Gastrocnemius medialis (tissue), 4 donors: ENCODE results near the gene MGME1. TPM values are rescaled to one million over a fixed set of nuclear protein-coding genes. Genes with fewer than 3 reads are reported as not detected.

Source experiments
- ATAC-seq, 2 donors: fragments of 150-250 bp; one replicate each; pipeline ENCODE4 v1.9.1; 2016
- DNase-seq, 2 donors: peaks; one replicate each; pipeline ENCODE4 v3.0.0-alpha.2; 2019
- H3K27ac ChIP-seq, 4 donors: fragments of 200-600 bp; sonication (generic); 1 replicate in 1 of 4; 2 replicates in 3 of 4; pipeline ENCODE4 v1.5.1; 2016 to 2018; ENCODE audit warnings: mild to moderate bottlenecking in 2 of 4, moderate library complexity in 1 of 4
- H3K27me3 ChIP-seq, 3 donors: fragments of 200-600 bp; sonication (generic) in 2 of 3; 1 replicate in 1 of 3; 2 replicates in 2 of 3; pipeline versions ENCODE4 v1.5.1 to v1.6.0; 2016 to 2019; ENCODE audit warnings: mild to moderate bottlenecking in 1 of 3, moderate library complexity in 1 of 3
- H3K36me3 ChIP-seq, 2 donors: fragments of 200-600 bp; sonication (generic) in 1 of 2; one replicate each; pipeline ENCODE4 v1.5.1; 2017 to 2018
- H3K4me1 ChIP-seq, 2 donors: fragments of 200-600 bp; sonication (generic) in 1 of 2; one replicate each; pipeline ENCODE4 v1.5.1; 2016 to 2017; ENCODE audit warnings: mild to moderate bottlenecking in 2 of 2
- H3K4me3 ChIP-seq, 4 donors: fragments of 200-600 bp; sonication (generic) in 3 of 4; 1 replicate in 1 of 4; 2 replicates in 3 of 4; pipeline ENCODE4 v1.5.1; 2016 to 2019; ENCODE audit warnings: mild to moderate bottlenecking in 2 of 4
- H3K9me3 ChIP-seq, 3 donors: fragments of 200-600 bp; sonication (generic) in 2 of 3; 1 replicate in 1 of 3; 2 replicates in 2 of 3; pipeline ENCODE4 v1.5.1; 2016 to 2019
- POLR2A ChIP-seq, 2 donors: fragments of 450-650 bp; IDR thresholded peaks; one replicate each; pipeline ENCODE4 v1.6.1; 2017; ENCODE audit warnings: antibody characterized with exemption in 2 of 2, mild to moderate bottlenecking in 2 of 2, moderate library complexity in 2 of 2
- in situ Hi-C, 4 donors: fragments of 200-750 bp; cut with MboI; loops; one replicate each; pipeline versions ENCODE4 v1.15.0 to v1.8.0; 2017; ENCODE audit warnings: low sequenced_read_pairs in 4 of 4
- intact Hi-C: fragments of 100-400 bp; cut with DNase I; formaldehyde crosslinking; loops from one replicate; pipeline ENCODE4 v1.15.1; 2023; ENCODE audit warnings: low total_unique reads
- total RNA-seq, 4 donors: library from RNA; depleted of rRNA; stranded (reverse); fragments of >200 nt; gene quantifications; one replicate each; pipeline versions ENCODE4 v1.1.0 to v1.2.3, GENCODE V29; 2016
- TF ChIP-seq, protein P1 (sequence below), 5 experiments: fragments of 450-650 bp in 3 of 5; fragments of 200-600 bp in 2 of 5; sonication (generic) in 2 of 5; IDR thresholded peaks in 4 of 5; conservative IDR thresholded peaks in 1 of 5; 1 replicate in 4 of 5; 2 replicates in 1 of 5; pipeline ENCODE4 v1.5.1; 2016 to 2019; ENCODE audit warnings: antibody characterized with exemption in 5 of 5, mild to moderate bottlenecking in 3 of 5, moderate library complexity in 3 of 5

Gene MGME1
- total RNA-seq, 4 donors from 2014 or later: 5.2 to 9.1 (median 7.2) TPM

DNA sequence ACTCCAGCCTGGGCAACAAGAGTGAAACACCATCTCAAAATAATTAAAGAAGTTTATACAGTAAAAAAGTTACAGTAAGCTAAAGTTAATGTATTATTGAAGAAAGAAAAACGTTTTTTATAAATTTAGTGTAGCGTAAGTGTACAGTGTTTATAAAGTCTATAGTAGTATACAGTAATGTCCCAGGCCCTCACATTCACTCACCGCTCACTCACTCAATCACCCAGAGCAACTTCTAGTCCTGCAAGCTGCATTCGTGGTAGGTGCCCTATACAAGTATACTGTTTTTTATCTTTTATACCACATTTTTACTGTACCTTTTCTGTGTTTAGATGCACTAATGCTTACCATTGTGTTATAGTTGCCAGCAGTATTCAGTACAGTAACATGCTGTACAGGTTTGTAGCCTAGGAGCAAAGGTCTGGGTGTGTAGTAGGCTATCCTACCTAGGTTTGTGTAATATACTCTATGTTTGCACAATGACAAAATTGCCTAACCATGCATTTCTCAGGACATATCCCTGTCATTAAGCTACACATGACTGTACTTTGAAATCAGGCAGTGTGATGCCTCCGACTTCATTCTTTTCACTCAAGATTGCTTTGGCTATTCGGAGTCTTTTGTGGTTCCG, 16.7 kb downstream of the MGME1 start:
- ATAC-seq: peak; percentile 90 to 99
- peaks cover 0 to 16% of the 10 kb centered on the region in 2 donors for H3K36me3 ChIP-seq
- TF ChIP-seq, protein P1, sequence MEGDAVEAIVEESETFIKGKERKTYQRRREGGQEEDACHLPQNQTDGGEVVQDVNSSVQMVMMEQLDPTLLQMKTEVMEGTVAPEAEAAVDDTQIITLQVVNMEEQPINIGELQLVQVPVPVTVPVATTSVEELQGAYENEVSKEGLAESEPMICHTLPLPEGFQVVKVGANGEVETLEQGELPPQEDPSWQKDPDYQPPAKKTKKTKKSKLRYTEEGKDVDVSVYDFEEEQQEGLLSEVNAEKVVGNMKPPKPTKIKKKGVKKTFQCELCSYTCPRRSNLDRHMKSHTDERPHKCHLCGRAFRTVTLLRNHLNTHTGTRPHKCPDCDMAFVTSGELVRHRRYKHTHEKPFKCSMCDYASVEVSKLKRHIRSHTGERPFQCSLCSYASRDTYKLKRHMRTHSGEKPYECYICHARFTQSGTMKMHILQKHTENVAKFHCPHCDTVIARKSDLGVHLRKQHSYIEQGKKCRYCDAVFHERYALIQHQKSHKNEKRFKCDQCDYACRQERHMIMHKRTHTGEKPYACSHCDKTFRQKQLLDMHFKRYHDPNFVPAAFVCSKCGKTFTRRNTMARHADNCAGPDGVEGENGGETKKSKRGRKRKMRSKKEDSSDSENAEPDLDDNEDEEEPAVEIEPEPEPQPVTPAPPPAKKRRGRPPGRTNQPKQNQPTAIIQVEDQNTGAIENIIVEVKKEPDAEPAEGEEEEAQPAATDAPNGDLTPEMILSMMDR (IDR thresholded peaks at IDR 0.05 in 4 of 5, conservative IDR thresholded peaks at IDR 0.05 in 1 of 5): no peak
- no peak for TF ChIP-seq POLR2A (IDR thresholded peaks at IDR 0.05)
- in situ Hi-C loops: no loop called here
- H3K4me1 ChIP-seq: no peaks in the 10 kb centered on the region
- H3K27ac ChIP-seq: no peak overlapping the region
- no peak for DNase-seq
- H3K4me3 ChIP-seq: no peak overlapping the region
- intact Hi-C loops: no loop called here
- no peaks in the 10 kb centered on the region for H3K27me3 ChIP-seq
- H3K9me3 ChIP-seq: no peaks in the 10 kb centered on the region

DNA sequence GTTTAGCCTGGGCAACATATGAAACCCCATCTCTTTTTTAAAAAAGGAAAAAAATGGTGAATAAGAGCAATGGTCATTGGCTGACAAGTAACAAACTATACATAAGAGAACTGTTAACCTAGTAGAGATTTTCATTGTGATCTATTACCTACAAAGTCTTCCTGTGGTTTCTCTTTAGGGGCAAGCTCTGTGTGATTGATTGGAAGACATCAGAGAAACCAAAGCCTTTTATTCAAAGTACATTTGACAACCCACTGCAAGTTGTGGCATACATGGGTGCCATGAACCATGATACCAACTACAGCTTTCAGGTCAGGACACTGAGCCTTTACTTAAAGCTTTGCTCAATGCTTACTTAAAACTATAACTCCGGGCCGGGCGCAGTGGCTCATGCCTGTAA, 19.2 kb downstream of the MGME1 start:
- TF ChIP-seq POLR2A (IDR thresholded peaks at IDR 0.05): no peak
- TF ChIP-seq, protein P1 (IDR thresholded peaks at IDR 0.05 in 4 of 5, conservative IDR thresholded peaks at IDR 0.05 in 1 of 5): no peak
- intact Hi-C loops: no loop called here

DNA sequence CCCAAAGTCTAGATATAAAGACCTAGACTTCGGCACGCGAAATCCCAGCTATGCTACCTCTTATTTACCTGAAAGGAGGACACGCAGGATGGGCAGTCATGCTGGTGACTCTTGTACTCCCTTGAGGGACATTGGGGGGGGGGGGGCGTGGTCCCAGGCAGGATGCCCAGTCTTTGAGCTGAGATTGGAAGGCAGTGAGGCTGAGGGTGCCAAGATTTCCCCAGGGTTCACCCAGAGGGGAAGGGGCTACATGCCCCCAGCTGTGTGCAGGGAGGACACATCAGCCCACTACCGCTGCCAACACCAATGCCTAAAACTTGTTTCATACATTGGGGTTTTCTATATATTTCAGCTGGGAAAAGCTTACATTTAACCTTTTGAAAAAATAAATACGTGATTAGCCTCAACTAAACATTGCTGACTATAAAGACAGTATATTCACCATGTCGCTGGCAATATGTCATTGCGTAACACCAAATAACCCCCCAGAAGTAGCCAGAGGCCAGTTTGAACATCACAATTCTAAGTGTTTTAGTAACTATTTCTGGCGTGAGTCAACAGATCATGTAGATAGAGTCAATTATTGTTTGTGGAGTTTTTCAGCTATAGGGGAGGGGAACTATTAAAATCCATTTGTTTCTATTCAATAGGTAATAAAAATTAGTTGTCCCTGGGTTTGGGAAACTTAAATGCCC, 21.6 kb downstream of the MGME1 start:
- H3K27ac ChIP-seq: no peak overlapping the region
- TF ChIP-seq, protein P1 (IDR thresholded peaks at IDR 0.05 in 4 of 5, conservative IDR thresholded peaks at IDR 0.05 in 1 of 5): no peak
- TF ChIP-seq POLR2A (IDR thresholded peaks at IDR 0.05): no peak
- peaks cover 0 to 19% of the 10 kb centered on the region in 2 donors for H3K36me3 ChIP-seq
- no peaks in the 10 kb centered on the region for H3K27me3 ChIP-seq
- no peak for DNase-seq
- H3K9me3 ChIP-seq: no peaks in the 10 kb centered on the region
- H3K4me1 ChIP-seq: no peaks in the 10 kb centered on the region
- no peak for ATAC-seq
- in situ Hi-C loops: no loop called here
- H3K4me3 ChIP-seq: no peak overlapping the region
- intact Hi-C loops: no loop called here

More for the DNA sequence above, 19.2 kb downstream of the MGME1 start:
- Histone ChIP-seq H3K27ac (no peak overlapping the region), H3K4me1 (no peaks in the 10 kb centered on the region), H3K36me3 (peaks cover 0 to 19% of the 10 kb centered on the region in 2 donors), H3K27me3 (no peaks in the 10 kb centered on the region), H3K9me3 (no peaks in the 10 kb centered on the region), H3K4me3 (no peak overlapping the region)
- DNase-seq (no peak), ATAC-seq (no peak)
- in situ Hi-C loops: no loop called here

DNA sequence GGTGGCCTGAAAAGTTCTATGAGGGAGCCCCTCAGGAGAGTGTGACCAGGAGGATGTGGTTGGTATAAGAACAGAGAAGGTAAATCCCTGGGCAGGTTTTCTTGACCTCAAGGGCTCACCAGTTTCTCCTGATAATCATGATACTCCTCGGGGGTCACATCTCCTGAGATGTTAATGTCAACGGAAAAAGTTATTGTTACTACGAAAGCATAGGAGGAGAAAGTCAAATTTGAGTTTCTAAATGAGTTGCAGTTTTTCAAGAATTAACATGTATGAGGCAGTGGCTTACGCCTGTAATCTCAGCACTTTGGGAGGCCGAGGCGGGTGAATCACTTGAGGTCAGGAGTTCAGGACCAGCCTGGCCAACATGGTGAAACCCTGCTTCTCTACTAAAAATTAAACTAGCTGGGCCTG, 23.4 kb downstream of the MGME1 start:
- intact Hi-C loops (no loop called here), in situ Hi-C loops (no loop called here)
- ATAC-seq (no peak), DNase-seq (no peak)
- no peak overlapping the region for H3K27ac ChIP-seq
- peaks cover 0 to 4% of the 10 kb centered on the region in 2 donors for H3K4me1 ChIP-seq
- peaks cover 0 to 19% of the 10 kb centered on the region in 2 donors for H3K36me3 ChIP-seq
- no peak for TF ChIP-seq POLR2A (IDR thresholded peaks at IDR 0.05)
- TF ChIP-seq, protein P1 (IDR thresholded peaks at IDR 0.05 in 4 of 5, conservative IDR thresholded peaks at IDR 0.05 in 1 of 5): no peak
- H3K27me3 ChIP-seq: no peaks in the 10 kb centered on the region
- no peaks in the 10 kb centered on the region for H3K9me3 ChIP-seq
- H3K4me3 ChIP-seq: no peak overlapping the region
